ENCODE measurements around the gene ATP9A.

DNA sequence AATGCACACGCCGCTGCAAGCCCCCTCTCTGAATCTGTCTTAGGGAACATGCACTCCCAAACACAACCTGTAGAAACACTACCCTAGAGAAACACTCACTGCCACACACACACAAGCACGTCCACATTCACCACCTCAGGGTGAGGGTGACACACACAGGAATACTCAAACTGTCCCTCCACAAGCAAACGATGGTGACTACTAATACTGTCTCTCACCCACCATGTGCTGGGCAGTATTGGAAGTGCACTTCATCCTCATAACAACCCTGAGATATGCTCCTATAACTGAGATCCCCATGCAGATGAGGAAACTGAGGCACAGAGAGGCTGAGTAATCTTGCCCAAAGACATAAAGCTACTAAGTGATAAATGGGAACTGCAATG is 55.0 kb downstream of the ATP9A start:
- no peak for TF ChIP-seq EZH2 (IDR thresholded peaks at IDR 0.05; ENCODE audit: low read depth)
- TF ChIP-seq, protein P1, sequence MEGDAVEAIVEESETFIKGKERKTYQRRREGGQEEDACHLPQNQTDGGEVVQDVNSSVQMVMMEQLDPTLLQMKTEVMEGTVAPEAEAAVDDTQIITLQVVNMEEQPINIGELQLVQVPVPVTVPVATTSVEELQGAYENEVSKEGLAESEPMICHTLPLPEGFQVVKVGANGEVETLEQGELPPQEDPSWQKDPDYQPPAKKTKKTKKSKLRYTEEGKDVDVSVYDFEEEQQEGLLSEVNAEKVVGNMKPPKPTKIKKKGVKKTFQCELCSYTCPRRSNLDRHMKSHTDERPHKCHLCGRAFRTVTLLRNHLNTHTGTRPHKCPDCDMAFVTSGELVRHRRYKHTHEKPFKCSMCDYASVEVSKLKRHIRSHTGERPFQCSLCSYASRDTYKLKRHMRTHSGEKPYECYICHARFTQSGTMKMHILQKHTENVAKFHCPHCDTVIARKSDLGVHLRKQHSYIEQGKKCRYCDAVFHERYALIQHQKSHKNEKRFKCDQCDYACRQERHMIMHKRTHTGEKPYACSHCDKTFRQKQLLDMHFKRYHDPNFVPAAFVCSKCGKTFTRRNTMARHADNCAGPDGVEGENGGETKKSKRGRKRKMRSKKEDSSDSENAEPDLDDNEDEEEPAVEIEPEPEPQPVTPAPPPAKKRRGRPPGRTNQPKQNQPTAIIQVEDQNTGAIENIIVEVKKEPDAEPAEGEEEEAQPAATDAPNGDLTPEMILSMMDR (conservative IDR thresholded peaks at IDR 0.05), result no peak
